ENCODE data around the gene SLC44A3. TPM values are rescaled to one million over a fixed set of nuclear protein-coding genes. Genes with fewer than 3 reads are reported as not detected.

Gene SLC44A3
- total RNA-seq, 1 donor: 0.10 TPM

DNA sequence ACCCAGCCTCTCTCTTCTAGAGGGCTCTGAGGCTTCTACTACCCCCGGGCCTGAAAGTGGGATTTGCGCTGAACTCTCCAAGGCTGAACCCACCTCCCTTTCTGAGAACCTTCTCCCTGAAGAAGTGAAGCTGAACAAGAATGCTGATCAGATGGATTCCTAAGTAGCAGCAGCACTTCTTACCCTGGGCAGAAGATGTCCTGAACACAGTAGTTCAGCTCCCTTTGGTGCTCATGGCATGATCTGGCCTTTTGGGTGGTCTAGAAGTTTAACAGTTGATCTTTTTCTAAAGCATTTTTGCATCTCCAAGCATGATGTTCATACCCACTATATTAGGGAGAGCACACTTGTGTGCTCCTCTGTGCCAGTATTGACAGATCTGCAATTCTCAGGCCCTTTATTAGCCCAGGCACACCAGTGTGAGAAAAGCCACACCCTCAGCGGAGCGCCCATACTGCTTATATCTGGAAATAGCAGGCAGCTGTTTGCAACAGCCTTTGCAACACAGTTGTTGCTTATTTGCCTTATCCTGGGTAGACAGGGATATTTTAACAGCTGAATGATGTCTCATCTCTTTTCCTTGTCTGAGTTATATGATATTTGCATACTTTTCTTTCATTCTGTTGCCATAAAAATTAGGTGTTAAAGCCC is 72.6 kb downstream of the SLC44A3 start:
- no peak overlapping the region for H3K4me3 ChIP-seq (ENCODE audit: low read length)

GRCh38 chr1:94894630-94895029 is 74.5 kb downstream of the SLC44A3 start:
- H3K27me3 ChIP-seq (ENCODE audit: insufficient read depth, low read length): no peaks in the 10 kb centered on the region
- H3K4me1 ChIP-seq (ENCODE audit: insufficient read depth, low read length): no peaks in the 10 kb centered on the region
- H3K9me3 ChIP-seq (ENCODE audit: low read depth, low read length): no peaks in the 10 kb centered on the region
- H3K4me3 ChIP-seq (ENCODE audit: low read length): no peak overlapping the region

More for the DNA sequence above, 72.6 kb downstream of the SLC44A3 start:
- Histone ChIP-seq H3K27me3 (ENCODE audit: insufficient read depth, low read length) (no peaks in the 10 kb centered on the region), H3K4me1 (ENCODE audit: insufficient read depth, low read length) (no peaks in the 10 kb centered on the region), H3K9me3 (ENCODE audit: low read depth, low read length) (no peaks in the 10 kb centered on the region)

GRCh38 chr1:94895518-94895917 is 75.4 kb downstream of the SLC44A3 start:
- Histone ChIP-seq H3K4me3 (ENCODE audit: low read length) (no peak overlapping the region), H3K4me1 (ENCODE audit: insufficient read depth, low read length) (no peaks in the 10 kb centered on the region), H3K27me3 (ENCODE audit: insufficient read depth, low read length) (no peaks in the 10 kb centered on the region), H3K9me3 (ENCODE audit: low read depth, low read length) (no peaks in the 10 kb centered on the region)

DNA sequence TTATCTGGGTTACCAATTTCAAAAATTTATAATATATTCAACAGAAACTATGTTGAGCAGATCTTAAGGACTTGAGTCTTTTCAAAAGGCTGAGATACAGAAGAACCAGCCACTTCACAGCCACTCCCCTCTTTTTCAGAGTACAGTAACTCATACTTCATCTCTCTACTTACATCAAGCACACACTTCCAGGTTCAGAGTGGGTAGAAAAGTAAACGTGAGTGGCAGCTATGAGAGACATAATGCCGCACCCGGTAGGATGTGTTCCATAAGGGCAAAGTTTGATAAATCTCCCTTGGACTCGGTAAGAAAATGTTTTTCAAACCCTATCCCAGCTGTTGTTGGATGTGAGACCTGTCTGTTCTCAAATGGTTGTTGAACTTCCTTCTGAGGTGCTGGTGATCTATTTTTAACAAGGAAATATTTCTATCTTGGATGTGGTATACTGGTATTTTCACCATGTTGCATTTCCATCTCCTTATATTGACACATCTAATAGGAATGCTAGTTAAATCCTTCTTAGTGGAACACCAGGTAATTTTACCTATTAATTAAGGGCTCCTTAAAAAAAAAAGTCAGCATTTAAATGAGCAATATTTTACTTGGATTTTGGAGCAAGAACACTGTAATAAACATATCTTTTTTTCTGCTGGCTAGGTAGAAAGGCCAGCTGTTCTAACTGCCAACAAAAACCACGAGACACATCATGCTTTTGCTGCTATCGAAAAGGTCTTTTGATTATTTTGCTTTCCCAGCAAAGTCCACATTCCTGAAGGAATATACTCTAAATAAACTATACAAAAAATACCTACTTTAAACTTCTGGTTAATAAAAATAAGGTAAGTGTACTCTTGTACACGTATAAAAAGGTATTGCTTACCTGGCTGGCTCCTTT is 78.6 kb downstream of the SLC44A3 start:
- Histone ChIP-seq H3K27me3 (ENCODE audit: insufficient read depth, low read length) (no peaks in the 10 kb centered on the region), H3K4me1 (ENCODE audit: insufficient read depth, low read length) (no peaks in the 10 kb centered on the region), H3K9me3 (ENCODE audit: low read depth, low read length) (no peaks in the 10 kb centered on the region), H3K4me3 (ENCODE audit: low read length) (no peak overlapping the region)

DNA sequence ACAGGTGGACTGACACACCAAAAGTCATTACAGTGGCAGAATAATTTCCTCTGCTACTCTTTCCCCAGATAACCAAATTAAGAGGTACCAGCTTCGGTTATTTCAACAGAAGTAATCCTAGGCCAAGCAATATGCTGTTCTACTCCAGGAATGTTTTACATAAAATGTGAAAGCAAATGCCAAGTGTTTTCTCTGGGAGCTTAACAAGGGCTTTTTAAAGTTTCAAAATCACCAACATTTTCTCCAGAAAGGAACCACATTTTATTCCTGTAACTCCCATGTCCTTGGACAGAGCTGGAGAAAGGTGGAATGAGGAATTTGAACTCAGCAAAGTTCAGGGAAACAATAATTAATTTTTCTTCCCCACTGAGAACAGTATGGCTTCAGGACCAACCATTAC is 79.6 kb downstream of the SLC44A3 start:
- Histone ChIP-seq H3K27me3 (ENCODE audit: insufficient read depth, low read length) (no peaks in the 10 kb centered on the region), H3K9me3 (ENCODE audit: low read depth, low read length) (no peaks in the 10 kb centered on the region), H3K4me1 (ENCODE audit: insufficient read depth, low read length) (no peaks in the 10 kb centered on the region), H3K4me3 (ENCODE audit: low read length) (no peak overlapping the region)

GRCh38 chr1:94901841-94902240 is 81.7 kb downstream of the SLC44A3 start:
- Histone ChIP-seq H3K4me1 (ENCODE audit: insufficient read depth, low read length) (no peaks in the 10 kb centered on the region), H3K4me3 (ENCODE audit: low read length) (no peak overlapping the region)

GRCh38 chr1:94903280-94904009 is 83.3 kb downstream of the SLC44A3 start:
- Histone ChIP-seq H3K27me3 (ENCODE audit: insufficient read depth, low read length) (no peaks in the 10 kb centered on the region), H3K4me3 (ENCODE audit: low read length) (no peak overlapping the region), H3K9me3 (ENCODE audit: low read depth, low read length) (no peaks in the 10 kb centered on the region), H3K4me1 (ENCODE audit: insufficient read depth, low read length) (no peaks in the 10 kb centered on the region)

More at GRCh38 chr1:94901841-94902240, 81.7 kb downstream of the SLC44A3 start:
- H3K27me3 ChIP-seq (ENCODE audit: insufficient read depth, low read length): no peaks in the 10 kb centered on the region
- H3K9me3 ChIP-seq (ENCODE audit: low read depth, low read length): no peaks in the 10 kb centered on the region

GRCh38 chr1:94905207-94905606 is 85.0 kb downstream of the SLC44A3 start:
- H3K9me3 ChIP-seq (ENCODE audit: low read depth, low read length): no peaks in the 10 kb centered on the region
- no peaks in the 10 kb centered on the region for H3K27me3 ChIP-seq (ENCODE audit: insufficient read depth, low read length)
- H3K4me1 ChIP-seq (ENCODE audit: insufficient read depth, low read length): no peaks in the 10 kb centered on the region
- H3K4me3 ChIP-seq (ENCODE audit: low read length): no peak overlapping the region

DNA sequence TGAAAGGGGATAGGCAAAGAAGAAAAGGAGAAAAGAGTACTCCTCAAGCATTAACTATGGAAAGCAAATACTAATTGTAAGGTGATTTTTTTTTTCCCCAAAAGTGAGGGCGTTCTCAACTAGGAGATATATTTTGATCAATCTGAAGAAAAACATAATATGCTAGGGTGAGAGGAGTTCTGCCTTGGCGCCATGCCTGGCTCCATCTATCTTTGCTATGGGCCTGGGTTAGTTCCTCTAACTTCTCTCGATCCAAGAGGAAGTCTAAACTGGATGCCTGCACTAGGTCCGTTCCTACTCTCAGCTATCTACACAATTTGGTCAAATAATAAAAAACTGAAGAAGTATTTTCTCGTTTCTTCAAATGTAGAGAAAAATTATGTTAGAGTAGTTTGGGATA is 86.2 kb downstream of the SLC44A3 start:
- Histone ChIP-seq H3K27me3 (ENCODE audit: insufficient read depth, low read length) (no peaks in the 10 kb centered on the region), H3K4me3 (ENCODE audit: low read length) (no peak overlapping the region), H3K4me1 (ENCODE audit: insufficient read depth, low read length) (no peaks in the 10 kb centered on the region), H3K9me3 (ENCODE audit: low read depth, low read length) (no peaks in the 10 kb centered on the region)

GRCh38 chr1:94907136-94907535 is 87.0 kb downstream of the SLC44A3 start:
- no peak overlapping the region for H3K4me3 ChIP-seq (ENCODE audit: low read length)
- no peaks in the 10 kb centered on the region for H3K4me1 ChIP-seq (ENCODE audit: insufficient read depth, low read length)
- H3K27me3 ChIP-seq (ENCODE audit: insufficient read depth, low read length): no peaks in the 10 kb centered on the region
- no peaks in the 10 kb centered on the region for H3K9me3 ChIP-seq (ENCODE audit: low read depth, low read length)

DNA sequence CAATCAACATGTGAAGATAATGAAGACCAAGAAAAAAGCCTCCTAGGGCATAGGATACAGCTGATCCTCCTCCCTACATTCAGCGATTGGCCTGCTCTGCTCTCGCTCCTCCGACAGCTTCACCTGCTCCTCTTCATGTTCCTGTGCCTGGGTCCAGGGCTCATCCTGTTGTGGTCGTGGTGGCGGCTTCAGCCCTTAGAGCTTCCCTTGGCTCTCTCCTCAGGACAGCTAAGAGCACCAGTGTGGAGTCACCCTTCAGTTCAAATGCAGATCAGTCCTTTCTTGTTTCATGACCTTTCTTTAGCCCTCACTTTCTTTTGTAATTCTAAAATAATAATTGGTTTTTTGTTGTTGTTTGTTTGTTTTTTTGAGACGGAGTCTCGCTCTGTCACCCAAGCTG is 88.0 kb downstream of the SLC44A3 start:
- H3K27me3 ChIP-seq (ENCODE audit: insufficient read depth, low read length): no peaks in the 10 kb centered on the region
- no peaks in the 10 kb centered on the region for H3K9me3 ChIP-seq (ENCODE audit: low read depth, low read length)
- H3K4me3 ChIP-seq (ENCODE audit: low read length): no peak overlapping the region
- no peaks in the 10 kb centered on the region for H3K4me1 ChIP-seq (ENCODE audit: insufficient read depth, low read length)

DNA sequence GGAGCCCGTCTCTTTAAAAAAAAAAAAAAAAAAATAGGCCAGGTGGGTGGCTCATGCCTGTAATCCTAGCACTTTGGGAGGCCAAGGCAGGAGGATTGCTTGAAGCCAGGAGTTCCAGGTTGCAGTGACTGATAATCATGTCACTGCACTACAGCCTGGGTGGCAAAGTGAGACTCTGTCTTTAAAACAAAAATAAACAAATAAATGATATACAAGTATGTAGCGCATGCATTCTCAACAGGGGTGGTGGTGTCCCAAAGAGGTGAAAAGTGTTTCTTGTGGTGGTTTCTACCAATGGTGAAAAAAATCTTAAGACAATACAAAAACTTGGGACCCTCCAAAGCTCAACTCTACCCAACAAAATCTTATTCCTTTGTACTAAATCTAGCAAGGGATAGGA is 88.8 kb downstream of the SLC44A3 start:
- H3K4me3 ChIP-seq (ENCODE audit: low read length): no peak overlapping the region
- H3K9me3 ChIP-seq (ENCODE audit: low read depth, low read length): no peaks in the 10 kb centered on the region
- H3K4me1 ChIP-seq (ENCODE audit: insufficient read depth, low read length): no peaks in the 10 kb centered on the region
- H3K27me3 ChIP-seq (ENCODE audit: insufficient read depth, low read length): no peaks in the 10 kb centered on the region

DNA sequence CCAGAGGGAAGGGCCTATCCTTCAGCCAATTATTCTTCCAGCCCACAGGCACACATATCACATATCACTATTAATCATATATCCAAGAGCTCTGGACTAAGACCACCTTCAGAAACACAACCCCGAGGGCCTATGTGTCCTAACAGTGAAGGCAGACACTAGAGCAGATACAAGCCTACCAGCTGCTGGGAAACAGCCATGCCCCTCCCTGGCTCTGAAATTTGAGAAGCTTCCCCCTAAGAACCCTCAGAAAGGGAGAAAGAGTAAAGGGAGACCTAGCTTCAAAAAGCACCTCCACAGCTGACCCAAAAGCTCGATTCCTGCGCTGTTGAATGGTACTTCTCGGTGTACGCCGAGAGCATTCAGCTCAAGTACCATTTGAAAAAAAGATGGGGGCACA is 89.3 kb downstream of the SLC44A3 start:
- Histone ChIP-seq H3K4me1 (ENCODE audit: insufficient read depth, low read length) (no peaks in the 10 kb centered on the region), H3K27me3 (ENCODE audit: insufficient read depth, low read length) (no peaks in the 10 kb centered on the region), H3K9me3 (ENCODE audit: low read depth, low read length) (no peaks in the 10 kb centered on the region), H3K4me3 (ENCODE audit: low read length) (no peak overlapping the region)

GRCh38 chr1:94912263-94913184 is 92.4 kb downstream of the SLC44A3 start:
- H3K4me3 ChIP-seq (ENCODE audit: low read length): no peak overlapping the region
- no peaks in the 10 kb centered on the region for H3K27me3 ChIP-seq (ENCODE audit: insufficient read depth, low read length)
- no peaks in the 10 kb centered on the region for H3K4me1 ChIP-seq (ENCODE audit: insufficient read depth, low read length)
- no peaks in the 10 kb centered on the region for H3K9me3 ChIP-seq (ENCODE audit: low read depth, low read length)
